Panc1 (cell line): ENCODE data around the gene TRPM4. TPM values are rescaled to one million over a fixed set of nuclear protein-coding genes. Genes with fewer than 3 reads are reported as not detected.
"Not testable (repeated sequence)": the region's sequence is repeated elsewhere in the genome, so short reads cannot be mapped to it uniquely, and the experiment has no call there.

Experiments used
- ATAC-seq: fragments of 200-7000 bp; cut with Tn5 transposase; 2 replicates; pipeline ENCODE4 v1.9.1; 2020; ENCODE audit warnings: mild to moderate bottlenecking, moderate library complexity
- BruUV-seq: library from RNA; stranded (reverse); fragments of 400-500 nt; replicated peaks from 2 replicates; lab custom pipeline; 2021; lab: Mats Ljungman, UMichigan
- CTCF ChIA-PET: fragments of 300-600 bp; sonication (Branson Sonifier 250); formaldehyde crosslinking; loops from one replicate; lab custom pipeline; 2022; ENCODE audit warnings: antibody characterized with exemption; lab: Charles Lee
- POLR2A ChIA-PET: fragments of 300-600 bp; sonication (Branson Sonifier 250); formaldehyde crosslinking; loops from one replicate; lab custom pipeline; 2022; ENCODE audit warnings: antibody characterized with exemption; lab: Charles Lee
- DNase-seq: peaks from one replicate; pipeline ENCODE4 v3.0.0-alpha.2; 2010; ENCODE audit warnings: low read depth, low spot score
- H3K27ac ChIP-seq: 2 replicates; pipeline ENCODE4 v1.5.1; 2011; ENCODE audit warnings: mild to moderate bottlenecking, low read length, inconsistent platforms
- H3K27me3 ChIP-seq: fragments of 200-500 bp; sonication (Bioruptor generic); 2 replicates; pipeline ENCODE4 v1.6.0; 2014; ENCODE audit warnings: low read length, inconsistent platforms; ENCODE audit not compliant: control insufficient read depth, insufficient read depth
- H3K36me3 ChIP-seq: fragments of 200-500 bp; sonication (Bioruptor generic); 2 replicates; pipeline ENCODE4 v1.5.1; 2014; ENCODE audit warnings: inconsistent platforms, mild to moderate bottlenecking, low read length, moderate library complexity; ENCODE audit not compliant: control insufficient read depth, insufficient read depth
- H3K4me1 ChIP-seq: 2 replicates; pipeline ENCODE4 v1.5.1; 2011; ENCODE audit warnings: inconsistent platforms, mild to moderate bottlenecking, low read length, moderate library complexity; ENCODE audit not compliant: control insufficient read depth, insufficient read depth
- H3K4me3 ChIP-seq, 2 experiments: 2 replicates each; pipeline ENCODE4 v1.5.1; 2011 to 2012; ENCODE audit warnings: low read depth in 2 of 2, low read length in 2 of 2, mild to moderate bottlenecking in 2 of 2, inconsistent platforms in 1 of 2, moderate library complexity in 1 of 2
- H3K9me3 ChIP-seq: fragments of 200-500 bp; sonication (Bioruptor generic); 2 replicates; pipeline ENCODE4 v1.5.1; 2014; ENCODE audit warnings: low read depth, mild to moderate bottlenecking, inconsistent platforms, low read length, moderate library complexity; ENCODE audit not compliant: control insufficient read depth, insufficient read depth
- CTCF ChIP-seq: fragments of 450-650 bp; IDR thresholded peaks from 2 replicates; pipeline ENCODE4 v1.5.1; 2017; ENCODE audit warnings: mild to moderate bottlenecking
- POLR2AphosphoS5 ChIP-seq: IDR thresholded peaks from 2 replicates; pipeline ENCODE4 v1.6.1; 2012; ENCODE audit warnings: mild to moderate bottlenecking, low read depth, low read length, moderate library complexity
- REST ChIP-seq, 2 experiments: IDR thresholded peaks; 2 replicates each; pipeline ENCODE4 v1.6.1; 2011 to 2012; ENCODE audit warnings: low read depth in 2 of 2, control low read depth in 1 of 2, low read length in 1 of 2, mild to moderate bottlenecking in 1 of 2, moderate library complexity in 1 of 2; ENCODE audit not compliant: insufficient read depth in 1 of 2
- SIN3A ChIP-seq: IDR thresholded peaks from 2 replicates; pipeline ENCODE4 v1.6.1; 2012; ENCODE audit warnings: low read depth, mild to moderate bottlenecking, low read length, moderate library complexity, borderline replicate concordance; ENCODE audit not compliant: insufficient read depth
- TCF7L2 ChIP-seq: IDR thresholded peaks from 2 replicates; pipeline ENCODE4 v1.6.1; 2011; ENCODE audit warnings: mild to moderate bottlenecking, low read depth, low read length, inconsistent platforms
- in situ Hi-C: cut with HindIII; loops from 2 replicates; pipeline ENCODE4 v1.10.0; 2016; ENCODE audit warnings: low sequenced_read_pairs, low pct_unique_long_range_greater_than_20kb
- intact Hi-C: fragments of 100-400 bp; cut with micrococcal nuclease; formaldehyde crosslinking; loops from one replicate; pipeline ENCODE4 v1.10.0; 2022; ENCODE audit not compliant: unreplicated experiment
- total RNA-seq: library from RNA; stranded (reverse); gene quantifications from one replicate; pipeline ENCODE4 v1.2.1, GENCODE V29; 2021; ENCODE audit not compliant: unreplicated experiment

TRPM4 gene
- total RNA-seq, 1 experiment from 2014 or later: 19.4 TPM

- DNase-seq (no peak), ATAC-seq (no peak)
- Histone ChIP-seq H3K4me1 (no peaks in the 10 kb centered on the region), H3K36me3 (no peaks in the 10 kb centered on the region; the same call in 1 of the 2 replicates), H3K27ac (no peak overlapping the region), H3K4me3 (no peak overlapping the region), H3K27me3 (no peaks in the 10 kb centered on the region), H3K9me3 (no peaks in the 10 kb centered on the region)
- BruUV-seq: no TSS peak
- ChIA-PET CTCF (no interaction called here), POLR2A (no interaction called here)
- TF ChIP-seq CTCF: no peak
- TF ChIP-seq REST (IDR thresholded peaks at IDR 0.05; ENCODE audit: insufficient read depth in 1 of 2, low read depth in 2 of 2, low read length in 1 of 2): no peak
- TF ChIP-seq TCF7L2: no peak
- TF ChIP-seq SIN3A: no peak
- intact Hi-C loops: no loop called here
- in situ Hi-C loops: no loop called here
Observed at GRCh38 chr19:49201042-49201441, 43.5 kb downstream of the TRPM4 start.

GRCh38 chr19:49205114-49205513, 47.5 kb downstream of the TRPM4 start:
- H3K36me3 ChIP-seq: no peaks in the 10 kb centered on the region
- no TSS peak for BruUV-seq
- no peaks in the 10 kb centered on the region for H3K9me3 ChIP-seq
- H3K27ac ChIP-seq: no peak overlapping the region
- no peaks in the 10 kb centered on the region for H3K27me3 ChIP-seq
- ATAC-seq (no peak), DNase-seq (no peak)
- intact Hi-C loops (loop anchor here (5.0 kb wide), 1 partner anchor 108 kb away; no protein-coding TSS in a partner anchor), in situ Hi-C loops (no loop called here)
- TF ChIP-seq SIN3A (no peak), CTCF (no peak), TCF7L2 (no peak), REST (IDR thresholded peaks at IDR 0.05; ENCODE audit: insufficient read depth in 1 of 2, low read depth in 2 of 2, low read length in 1 of 2) (no peak), POLR2AphosphoS5 (no peak)
- ChIA-PET CTCF (no interaction called here), POLR2A (no interaction called here)
- no peaks in the 10 kb centered on the region for H3K4me1 ChIP-seq
- H3K4me3 ChIP-seq: no peak overlapping the region

GRCh38 chr19:49209502-49209901, 51.9 kb downstream of the TRPM4 start:
- intact Hi-C loops: loop anchor here (5.0 kb wide), 1 partner anchor 112 kb away; no protein-coding TSS in a partner anchor
- in situ Hi-C loops, H3K4me1 ChIP-seq, H3K9me3 ChIP-seq, ATAC-seq, H3K36me3 ChIP-seq, H3K27me3 ChIP-seq, H3K4me3 ChIP-seq, H3K27ac ChIP-seq, POLR2A ChIA-PET, DNase-seq, BruUV-seq: not testable (repeated sequence)
- CTCF ChIA-PET: interaction anchor here (0.7 kb wide), 1 partner anchor 10 kb away, joined by 4 read pairs; no protein-coding TSS in a partner anchor
